Tibial artery (tissue), 4 donors: ENCODE data around the gene CARNS1.

Source experiments
- DNase-seq, 2 donors: peaks; one replicate each; pipeline ENCODE4 v3.0.0-alpha.2; 2019
- H3K27ac ChIP-seq, 2 donors: fragments of 200-600 bp; sonication (generic) in 1 of 2; 1 replicate in 1 of 2; 2 replicates in 1 of 2; pipeline ENCODE4 v1.5.1; 2018 to 2019; ENCODE audit warnings: mild to moderate bottlenecking in 1 of 2
- H3K27me3 ChIP-seq, 2 donors: fragments of 200-600 bp; sonication (generic) in 1 of 2; one replicate each; pipeline versions ENCODE4 v1.5.1 to v1.6.0; 2016 to 2019
- H3K36me3 ChIP-seq, 3 donors: fragments of 200-600 bp; sonication (generic) in 2 of 3; one replicate each; pipeline ENCODE4 v1.5.1; 2016 to 2019; ENCODE audit warnings: mild to moderate bottlenecking in 2 of 3
- H3K4me1 ChIP-seq, 4 donors: fragments of 200-600 bp; sonication (generic) in 2 of 4; 1 replicate in 3 of 4; 2 replicates in 1 of 4; pipeline ENCODE4 v1.5.1; 2016 to 2019
- H3K4me3 ChIP-seq, 2 donors: fragments of 200-600 bp; sonication (generic) in 1 of 2; 1 replicate in 1 of 2; 2 replicates in 1 of 2; pipeline ENCODE4 v1.5.1; 2018 to 2019; ENCODE audit warnings: mild to moderate bottlenecking in 2 of 2
- H3K9me3 ChIP-seq, 3 donors: fragments of 200-600 bp; sonication (generic) in 1 of 3; one replicate each; pipeline ENCODE4 v1.5.1; 2016 to 2019
- CTCF ChIP-seq, 2 experiments: fragments of 200-600 bp in 1 of 2; fragments of 450-650 bp in 1 of 2; IDR thresholded peaks; one replicate each; pipeline ENCODE4 v1.5.1; 2017 to 2019; ENCODE audit warnings: antibody characterized with exemption in 2 of 2, mild to moderate bottlenecking in 1 of 2, moderate library complexity in 1 of 2
- intact Hi-C: fragments of 100-400 bp; cut with DNase I; formaldehyde crosslinking; loops from one replicate; pipeline ENCODE4 v1.15.0; 2023; ENCODE audit warnings: low total_unique reads

Gene CARNS1

GRCh38 chr11:67407688-67408163 is 7.8 kb upstream of the CARNS1 start:
- no peak overlapping the region for H3K27ac ChIP-seq
- H3K27me3 ChIP-seq = peaks cover 0 to 87% of the 10 kb centered on the region in 2 donors
- peaks cover 0 to 11% (median 0%) of the 10 kb centered on the region in 4 donors for H3K4me1 ChIP-seq
- TF ChIP-seq CTCF (IDR thresholded peaks at IDR 0.05) = no peak
- DNase-seq = no peak
- H3K4me3 ChIP-seq = no peak overlapping the region
- H3K9me3 ChIP-seq = no peaks in the 10 kb centered on the region
- no peaks in the 10 kb centered on the region for H3K36me3 ChIP-seq
- intact Hi-C loops = no loop called here

- Histone ChIP-seq H3K36me3 (no peaks in the 10 kb centered on the region), H3K4me3 (no peak overlapping the region), H3K27ac (no peak overlapping the region), H3K4me1 (peaks cover 0 to 11% (median 0%) of the 10 kb centered on the region in 4 donors), H3K9me3 (no peaks in the 10 kb centered on the region), H3K27me3 (peaks cover 0 to 90% of the 10 kb centered on the region in 2 donors)
- TF ChIP-seq CTCF (IDR thresholded peaks at IDR 0.05) = no peak
- no peak for DNase-seq
- intact Hi-C loops = no loop called here
These were observed 6.9 kb upstream of the CARNS1 start for GRCh38 chr11:67408437-67409200.

- Histone ChIP-seq H3K9me3 (no peaks in the 10 kb centered on the region), H3K27me3 (peaks cover 0 to 84% of the 10 kb centered on the region in 2 donors), H3K36me3 (no peaks in the 10 kb centered on the region), H3K4me1 (peaks cover 0 to 11% (median 0%) of the 10 kb centered on the region in 4 donors), H3K4me3 (no peak overlapping the region), H3K27ac (no peak overlapping the region)
- no peak for TF ChIP-seq CTCF (IDR thresholded peaks at IDR 0.05)
- DNase-seq = no peak
- intact Hi-C loops = no loop called here
These were observed 6.2 kb upstream of the CARNS1 start for GRCh38 chr11:67409261-67409666.

GRCh38 chr11:67409781-67410368 is 5.6 kb upstream of the CARNS1 start:
- Histone ChIP-seq H3K27me3 (peaks cover 0 to 79% of the 10 kb centered on the region in 2 donors), H3K4me1 (peaks cover 0 to 13% (median under 1%) of the 10 kb centered on the region in 4 donors), H3K27ac (no peak overlapping the region), H3K9me3 (no peaks in the 10 kb centered on the region), H3K4me3 (no peak overlapping the region), H3K36me3 (no peaks in the 10 kb centered on the region)
- no peak for TF ChIP-seq CTCF (IDR thresholded peaks at IDR 0.05)
- intact Hi-C loops = no loop called here
- no peak for DNase-seq

GRCh38 chr11:67410369-67410831 is 5.1 kb upstream of the CARNS1 start:
- Histone ChIP-seq H3K36me3 (no peaks in the 10 kb centered on the region), H3K27me3 (peaks cover 0 to 74% of the 10 kb centered on the region in 2 donors), H3K9me3 (no peaks in the 10 kb centered on the region), H3K4me1 (peaks cover 0 to 18% (median 3%) of the 10 kb centered on the region in 4 donors), H3K4me3 (no peak overlapping the region), H3K27ac (no peak overlapping the region)
- no peak for TF ChIP-seq CTCF (IDR thresholded peaks at IDR 0.05)
- DNase-seq = no peak
- intact Hi-C loops = no loop called here
